Suprapubic skin (tissue), 4 donors: ENCODE data around the gene DNAH11. TPM values are rescaled to one million over a fixed set of nuclear protein-coding genes. Genes with fewer than 3 reads are reported as not detected.

Experiments used
- DNase-seq, 2 donors: peaks; one replicate each; pipeline ENCODE4 v3.0.0-alpha.2; 2019; ENCODE audit warnings: low spot score in 2 of 2
- H3K27ac ChIP-seq: fragments of 200-600 bp; sonication (generic); one replicate; pipeline ENCODE4 v1.5.1; 2019
- H3K27me3 ChIP-seq: fragments of 200-600 bp; sonication (generic); one replicate; pipeline ENCODE4 v1.5.1; 2019
- H3K36me3 ChIP-seq: fragments of 200-600 bp; sonication (generic); one replicate; pipeline ENCODE4 v1.5.1; 2019
- H3K4me1 ChIP-seq: fragments of 200-600 bp; sonication (generic); one replicate; pipeline ENCODE4 v1.5.1; 2019
- H3K4me3 ChIP-seq: fragments of 200-600 bp; sonication (generic); one replicate; pipeline ENCODE4 v1.5.1; 2019; ENCODE audit warnings: mild to moderate bottlenecking
- H3K9me3 ChIP-seq: fragments of 200-600 bp; sonication (generic); one replicate; pipeline ENCODE4 v1.5.1; 2019
- EP300 ChIP-seq: sonication (generic); formaldehyde crosslinking; IDR thresholded peaks from one replicate; pipeline ENCODE4 v1.6.1; 2017; ENCODE audit warnings: antibody characterized with exemption
- POLR2A ChIP-seq, 2 donors: fragments of 450-650 bp; IDR thresholded peaks; one replicate each; pipeline ENCODE4 v1.6.1; 2017; ENCODE audit warnings: antibody characterized with exemption in 2 of 2, mild to moderate bottlenecking in 2 of 2, moderate library complexity in 2 of 2
- POLR2AphosphoS5 ChIP-seq, 3 donors: sonication (generic); formaldehyde crosslinking; IDR thresholded peaks; one replicate each; pipeline ENCODE4 v1.6.1; 2017; ENCODE audit warnings: antibody characterized with exemption in 3 of 3
- whole genome bisulfite sequencing: methylation state at CpG from one replicate; pipeline ENCODE4 v1.1.5; 2018; 5-methylcytosine and 5-hydroxymethylcytosine counted together
- total RNA-seq, 4 donors: library from RNA; depleted of rRNA; stranded (reverse); fragments of >200 nt; gene quantifications; one replicate each; pipeline ENCODE4 v1.1.0, GENCODE V29; 2016
- TF ChIP-seq, protein P1 (sequence below), 2 donors: fragments of 200-600 bp in 1 of 2; fragments of 450-650 bp in 1 of 2; sonication (generic) in 1 of 2; IDR thresholded peaks; one replicate each; pipeline ENCODE4 v1.5.1; 2016 to 2019; ENCODE audit warnings: antibody characterized with exemption in 2 of 2, mild to moderate bottlenecking in 1 of 2, moderate library complexity in 1 of 2

DNAH11 gene
- total RNA-seq, 4 donors from 2014 or later, result 0.57 to 48.3 (median 1.8) TPM

DNA sequence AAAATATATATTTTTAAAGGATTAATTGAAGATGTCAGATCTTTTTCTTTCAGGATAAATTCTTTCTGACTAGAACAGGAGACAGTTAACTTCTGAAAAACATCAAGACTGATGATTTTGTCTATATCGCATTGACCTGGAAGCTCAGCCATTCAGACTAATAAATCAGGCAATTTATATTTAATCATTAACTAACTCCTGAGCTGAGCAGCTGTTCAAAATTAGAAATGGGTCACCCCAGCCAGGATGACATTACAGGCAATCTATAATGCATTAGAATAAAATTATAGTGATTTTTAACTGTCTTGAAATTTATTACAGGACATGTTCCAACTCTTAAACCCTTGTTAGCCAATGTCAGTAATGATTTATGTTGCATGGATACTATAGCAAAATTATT lies 263.0 kb downstream of the DNAH11 start:
- Histone ChIP-seq H3K36me3 (no peaks in the 10 kb centered on the region), H3K4me1 (no peaks in the 10 kb centered on the region), H3K27me3 (no peaks in the 10 kb centered on the region), H3K27ac (no peak overlapping the region), H3K9me3 (no peaks in the 10 kb centered on the region), H3K4me3 (no peak overlapping the region)
- TF ChIP-seq POLR2A (IDR thresholded peaks at IDR 0.05) (no peak), EP300 (no peak)
- TF ChIP-seq, protein P1, sequence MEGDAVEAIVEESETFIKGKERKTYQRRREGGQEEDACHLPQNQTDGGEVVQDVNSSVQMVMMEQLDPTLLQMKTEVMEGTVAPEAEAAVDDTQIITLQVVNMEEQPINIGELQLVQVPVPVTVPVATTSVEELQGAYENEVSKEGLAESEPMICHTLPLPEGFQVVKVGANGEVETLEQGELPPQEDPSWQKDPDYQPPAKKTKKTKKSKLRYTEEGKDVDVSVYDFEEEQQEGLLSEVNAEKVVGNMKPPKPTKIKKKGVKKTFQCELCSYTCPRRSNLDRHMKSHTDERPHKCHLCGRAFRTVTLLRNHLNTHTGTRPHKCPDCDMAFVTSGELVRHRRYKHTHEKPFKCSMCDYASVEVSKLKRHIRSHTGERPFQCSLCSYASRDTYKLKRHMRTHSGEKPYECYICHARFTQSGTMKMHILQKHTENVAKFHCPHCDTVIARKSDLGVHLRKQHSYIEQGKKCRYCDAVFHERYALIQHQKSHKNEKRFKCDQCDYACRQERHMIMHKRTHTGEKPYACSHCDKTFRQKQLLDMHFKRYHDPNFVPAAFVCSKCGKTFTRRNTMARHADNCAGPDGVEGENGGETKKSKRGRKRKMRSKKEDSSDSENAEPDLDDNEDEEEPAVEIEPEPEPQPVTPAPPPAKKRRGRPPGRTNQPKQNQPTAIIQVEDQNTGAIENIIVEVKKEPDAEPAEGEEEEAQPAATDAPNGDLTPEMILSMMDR (IDR thresholded peaks at IDR 0.05), result no peak
- DNase-seq, result no peak
- 62% methylated on average over 1 of the region's 1 CpG for WGBS

GRCh38 chr7:21806388-21806787 lies 263.5 kb downstream of the DNAH11 start:
- TF ChIP-seq POLR2A (IDR thresholded peaks at IDR 0.05) (no peak), EP300 (no peak), POLR2AphosphoS5 (IDR thresholded peaks at IDR 0.05) (no peak)
- TF ChIP-seq, protein P1 (IDR thresholded peaks at IDR 0.05), result no peak
- Histone ChIP-seq H3K4me3 (no peak overlapping the region), H3K4me1 (no peaks in the 10 kb centered on the region), H3K9me3 (no peaks in the 10 kb centered on the region), H3K27me3 (no peaks in the 10 kb centered on the region), H3K27ac (no peak overlapping the region), H3K36me3 (no peaks in the 10 kb centered on the region)
- WGBS, result 70% methylated on average over 3 of the region's 3 CpGs
- no peak for DNase-seq

GRCh38 chr7:21819048-21819447 lies 276.2 kb downstream of the DNAH11 start:
- DNase-seq, result no peak
- WGBS, result 78% methylated on average over 3 of the region's 3 CpGs
- Histone ChIP-seq H3K4me1 (no peaks in the 10 kb centered on the region), H3K9me3 (no peaks in the 10 kb centered on the region), H3K27me3 (no peaks in the 10 kb centered on the region), H3K27ac (no peak overlapping the region), H3K4me3 (no peak overlapping the region), H3K36me3 (no peaks in the 10 kb centered on the region)
- TF ChIP-seq EP300, result no peak
- no peak for TF ChIP-seq POLR2A (IDR thresholded peaks at IDR 0.05)
- TF ChIP-seq, protein P1 (IDR thresholded peaks at IDR 0.05), result no peak
- TF ChIP-seq POLR2AphosphoS5 (IDR thresholded peaks at IDR 0.05), result no peak

- no peaks in the 10 kb centered on the region for H3K9me3 ChIP-seq
- H3K4me1 ChIP-seq, result no peaks in the 10 kb centered on the region
- no peaks in the 10 kb centered on the region for H3K36me3 ChIP-seq
- no peak overlapping the region for H3K27ac ChIP-seq
- no peak for TF ChIP-seq POLR2AphosphoS5 (IDR thresholded peaks at IDR 0.05)
- no peak for TF ChIP-seq EP300
- TF ChIP-seq, protein P1 (IDR thresholded peaks at IDR 0.05), result no peak
- TF ChIP-seq POLR2A (IDR thresholded peaks at IDR 0.05), result no peak
- H3K4me3 ChIP-seq, result no peak overlapping the region
- 56% methylated on average over 6 of the region's 6 CpGs for WGBS
- DNase-seq, result no peak
- H3K27me3 ChIP-seq, result no peaks in the 10 kb centered on the region
Measured at GRCh38 chr7:21828841-21829240, 286.0 kb downstream of the DNAH11 start.

DNA sequence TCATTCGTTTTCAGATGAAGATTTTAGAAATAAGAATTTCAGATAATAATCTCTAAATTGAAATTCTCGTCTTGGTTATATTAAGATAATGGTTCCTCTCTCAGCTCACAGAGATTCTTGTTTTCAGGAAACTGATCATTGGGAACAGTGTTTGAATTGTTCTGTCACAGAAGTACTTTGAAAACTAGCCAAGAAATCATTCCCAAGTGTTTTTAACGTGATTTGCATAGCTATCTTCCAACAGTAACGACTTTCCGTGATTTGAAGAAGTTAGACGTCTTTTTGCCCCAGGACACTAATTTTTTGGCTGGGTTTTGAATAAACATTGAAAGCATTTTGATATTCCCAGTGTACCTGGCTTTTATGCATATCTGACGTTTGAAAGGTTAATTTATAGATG lies 286.9 kb downstream of the DNAH11 start:
- TF ChIP-seq POLR2AphosphoS5 (IDR thresholded peaks at IDR 0.05) (no peak), POLR2A (IDR thresholded peaks at IDR 0.05) (no peak), EP300 (no peak)
- TF ChIP-seq, protein P1 (IDR thresholded peaks at IDR 0.05), result no peak
- Histone ChIP-seq H3K4me3 (no peak overlapping the region), H3K27me3 (no peaks in the 10 kb centered on the region), H3K9me3 (no peaks in the 10 kb centered on the region), H3K36me3 (no peaks in the 10 kb centered on the region), H3K27ac (no peak overlapping the region), H3K4me1 (no peaks in the 10 kb centered on the region)
- 41% methylated on average over 7 of the region's 7 CpGs for WGBS
- no peak for DNase-seq
